HepG2 (cell line): ENCODE results near the gene GRID1. TPM values are rescaled to one million over a fixed set of nuclear protein-coding genes. Genes with fewer than 3 reads are reported as not detected.

Source experiments
- ATAC-seq: fragments of 200-7000 bp; cut with Tn5 transposase; 3 replicates; pipeline ENCODE4 v1.9.1; 2020; ENCODE audit warnings: mild to moderate bottlenecking, moderate library complexity
- BruUV-seq: library from RNA; stranded (reverse); fragments of 400-500 nt; replicated peaks from 2 replicates; lab custom pipeline; 2021; lab: Mats Ljungman, UMichigan
- CTCF ChIA-PET: fragments of 300-600 bp; formaldehyde crosslinking; extraction: SDS; loops from one replicate; lab custom pipeline; 2021; ENCODE audit warnings: low total read pairs, inconsistent platforms, low intra/inter-chr PET ratio; lab: Yijun Ruan, JAX
- POLR2A ChIA-PET: fragments of 350-600 bp; sonication (Branson Sonifier 250); formaldehyde crosslinking; loops from one replicate; lab custom pipeline; 2020; ENCODE audit warnings: antibody characterized with exemption, inconsistent platforms; lab: Yijun Ruan, JAX
- DNase-seq: peaks from one replicate; pipeline ENCODE4 v3.0.0-alpha.2; 2015; ENCODE audit warnings: low spot score
- FAIRE-seq: peaks from 3 replicates; lab custom pipeline; 2011; peaks lifted over from hg19 to GRCh38; lab: Jason Lieb, UNC
- H2AFZ ChIP-seq: one replicate; pipeline ENCODE4 v1.6.1; 2011; ENCODE audit warnings: low read length, inconsistent platforms
- H3K27ac ChIP-seq: fragments of 300-600 bp; 3 replicates; pipeline ENCODE4 v1.8.0; 2011; ENCODE audit warnings: mixed run types, mild to moderate bottlenecking, mixed read lengths, low read length, inconsistent platforms; ENCODE audit not compliant: insufficient read depth; ENCODE audit errors: extremely low read length
- H3K27me3 ChIP-seq, 2 experiments: fragments of 200-600 bp in 1 of 2; 2 replicates in 1 of 2; 3 replicates in 1 of 2; pipeline versions ENCODE4 v1.6.0 to v1.8.0; 2011; ENCODE audit warnings: low read length in 2 of 2, mild to moderate bottlenecking in 2 of 2, moderate library complexity in 2 of 2, inconsistent platforms in 1 of 2; ENCODE audit not compliant: insufficient read depth in 2 of 2, control insufficient read depth in 1 of 2
- H3K36me3 ChIP-seq, 2 experiments: fragments of 200-600 bp in 1 of 2; replicated peaks in 1 of 2; 2 replicates in 1 of 2; 3 replicates in 1 of 2; pipeline versions ENCODE4 v1.5.1 to v1.8.0; 2011; ENCODE audit warnings: low read length in 2 of 2, inconsistent platforms in 1 of 2; ENCODE audit not compliant: insufficient read depth in 2 of 2, control insufficient read depth in 1 of 2
- H3K4me1 ChIP-seq: 2 replicates; pipeline ENCODE4 v1.5.1; 2012; ENCODE audit warnings: low read length, inconsistent platforms; ENCODE audit not compliant: insufficient read depth
- H3K4me2 ChIP-seq: 2 replicates; pipeline ENCODE4 v1.6.0; 2011; ENCODE audit warnings: low read depth, low read length, inconsistent platforms
- H3K4me3 ChIP-seq, 3 experiments: fragments of 200-600 bp in 1 of 3; sonication (generic), shearing (Covaris generic) in 1 of 3; replicated peaks in 1 of 3; 2 replicates each; pipeline ENCODE4 v1.5.1; 2011 to 2016; ENCODE audit warnings: low read length in 3 of 3, inconsistent platforms in 2 of 3, low read depth in 2 of 3, mild to moderate bottlenecking in 2 of 3, control low read depth in 1 of 3, mixed read lengths in 1 of 3; ENCODE audit not compliant: insufficient read depth in 1 of 3
- H3K79me2 ChIP-seq: one replicate; pipeline ENCODE4 v1.6.1; 2011; ENCODE audit warnings: low read length, inconsistent platforms; ENCODE audit not compliant: insufficient read depth
- H3K9ac ChIP-seq: 2 replicates; pipeline ENCODE4 v1.6.0; 2011; ENCODE audit warnings: mild to moderate bottlenecking, low read depth, low read length, inconsistent platforms; ENCODE audit not compliant: insufficient read depth
- H3K9me3 ChIP-seq: 2 replicates; pipeline ENCODE4 v1.5.1; 2012; ENCODE audit warnings: mild to moderate bottlenecking, low read length
- H4K20me1 ChIP-seq: 2 replicates; pipeline ENCODE4 v1.6.0; 2011; ENCODE audit warnings: inconsistent platforms, mild to moderate bottlenecking, low read length, moderate library complexity; ENCODE audit not compliant: insufficient read depth
- IKZF1 ChIP-seq: fragments of 450-650 bp; IDR thresholded peaks from 2 replicates; pipeline ENCODE4 v1.7.1; 2016
- KIAA2018 ChIP-seq: sonication (generic); formaldehyde crosslinking; IDR thresholded peaks from 2 replicates; pipeline ENCODE4 v1.5.0; 2020; ENCODE audit warnings: mild to moderate bottlenecking, missing genetic modification reagents, borderline replicate concordance
- MAFF ChIP-seq: IDR thresholded peaks from 2 replicates; pipeline ENCODE4 v1.6.1; 2011; ENCODE audit warnings: low read depth, low read length, improper control_type of control experiment
- MXD4 ChIP-seq: IDR thresholded peaks from 2 replicates; pipeline ENCODE4 v1.6.1; 2016; ENCODE audit warnings: mild to moderate bottlenecking, missing biosample characterization, missing genetic modification reagents
- POGZ ChIP-seq: sonication (generic); formaldehyde crosslinking; IDR thresholded peaks from 2 replicates; pipeline ENCODE4 v1.4.0; 2020; ENCODE audit warnings: mild to moderate bottlenecking, missing genetic modification reagents
- PRMT3 ChIP-seq: sonication (generic); formaldehyde crosslinking; IDR thresholded peaks from 2 replicates; pipeline ENCODE4 v1.8.1; 2022; ENCODE audit warnings: low read depth, mild to moderate bottlenecking, moderate library complexity, missing genetic modification reagents, borderline replicate concordance
- ZNF839 ChIP-seq: sonication (generic); formaldehyde crosslinking; IDR thresholded peaks from 2 replicates; pipeline ENCODE4 v1.4.0; 2020; ENCODE audit warnings: missing genetic modification reagents, mild to moderate bottlenecking, borderline replicate concordance
- WGBS: methylation state at CpG from one replicate; pipeline ENCODE4 v1.1.6; 2017; ENCODE audit warnings: low lambda C conversion rate; 5-methylcytosine and 5-hydroxymethylcytosine counted together
- in situ Hi-C: cut with HindIII; loops from 2 replicates; pipeline ENCODE4 v1.10.0; 2017; ENCODE audit warnings: low pct_unique_long_range_greater_than_20kb; ENCODE audit not compliant: extremely low pct_ligation_motif_present
- intact Hi-C: fragments of 100-400 bp; cut with micrococcal nuclease; formaldehyde crosslinking; loops from one replicate; pipeline ENCODE4 v1.10.0; 2022; ENCODE audit not compliant: unreplicated experiment
- polyA plus RNA-seq, 8 experiments: library from polyadenylated mRNA; depleted of rRNA in 3 of 8; stranded (reverse) in 7 of 8; unstranded in 1 of 8; fragments of >200 nt; fragmentation: Illumina TruSeq in 4 of 8; extraction: Trizol in 4 of 8; gene quantifications; 2 replicates each; pipeline versions ENCODE4 v1.2.1 to v1.2.3, GENCODE V29; 2011 to 2016; ENCODE audit warnings: low read depth in 4 of 8, missing spikeins in 1 of 8, mixed read lengths in 1 of 8; ENCODE audit not compliant: insufficient read depth in 1 of 8
- total RNA-seq, 5 experiments: library from RNA; depleted of rRNA; stranded (reverse); fragments of >200 nt; fragmentation: Illumina TruSeq; extraction: Trizol; gene quantifications; 2 replicates each; pipeline ENCODE4 v1.2.3, GENCODE V29; 2016; ENCODE audit warnings: low read depth in 1 of 5

GRID1 gene
- total and polyA plus RNA-seq, 2 of the 13 experiments (the other 11 are each of a cell fraction or from before 2014, with no cell fraction given): 0.05 TPM; not detected in 1

GRCh38 chr10:86357676-86358075 lies 8.9 kb downstream of the GRID1 start (continued):
- TF ChIP-seq KIAA2018 (CRISPR knock-in tag) (no peak), PRMT3 (no peak), POGZ (CRISPR knock-in tag) (no peak), MXD4 (CRISPR knock-in tag) (no peak)

DNA sequence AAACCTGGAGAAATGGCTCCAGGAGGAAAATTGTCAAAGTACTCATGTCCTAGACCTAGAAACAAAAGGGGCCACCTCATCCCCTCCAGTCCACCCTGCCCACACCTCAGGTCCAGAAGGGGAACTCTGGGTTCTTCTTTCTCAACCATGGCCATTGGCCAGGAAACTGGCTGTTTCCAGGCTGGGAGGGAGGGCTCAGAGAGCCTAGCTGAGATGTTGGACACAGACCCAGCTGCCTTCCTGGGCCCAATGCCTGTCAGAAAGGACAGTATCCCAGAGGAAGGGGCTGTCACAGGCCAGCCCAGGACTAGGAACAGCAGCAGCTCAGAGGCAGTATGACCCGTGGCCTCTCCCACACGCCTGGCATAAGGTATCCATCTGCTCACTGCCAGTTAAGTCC lies 9.6 kb downstream of the GRID1 start:
- Histone ChIP-seq H3K4me3 (no peak overlapping the region), H4K20me1 (no peaks in the 10 kb centered on the region), H3K36me3 (no peaks in the 10 kb centered on the region)
- POLR2A ChIA-PET: no interaction called here
- in situ Hi-C loops: no loop called here
- CTCF ChIA-PET: no interaction called here
- TF ChIP-seq IKZF1 (no peak), ZNF839 (CRISPR knock-in tag) (no peak), MAFF (no peak)
- TF ChIP-seq, all 625 proteins: peak for 0
- Histone ChIP-seq H3K79me2 (no peaks in the 10 kb centered on the region), H3K9ac (no peak overlapping the region), H3K4me2 (no peak overlapping the region), H3K27me3 (peaks cover 7 to 49% of the 10 kb centered on the region in 2 experiments; a peak in 3 of 5 replicates), H3K27ac (no peak overlapping the region), H3K4me1 (peaks cover 16% of the 10 kb centered on the region), H3K9me3 (no peaks in the 10 kb centered on the region), H2AFZ (no peak overlapping the region)
- DNase-seq (no peak), FAIRE-seq (no peak), ATAC-seq (no peak)
- WGBS: no CpG with 5 or more reads among the region's 2 CpGs
- no TSS peak for BruUV-seq
- intact Hi-C loops: no loop called here
